GM21526 (cell line): Measurements from ENCODE around the gene MYRIP.

Experiments
- ATAC-seq: cut with Tn5 transposase; IDR thresholded peaks from one replicate; pipeline ENCODE4 v1.9.1; 2021; ENCODE audit warnings: moderate library complexity; ENCODE audit not compliant: unreplicated experiment, low FRiP score

MYRIP gene

GRCh38 chr3:39961230-39961629 lies 151.8 kb downstream of the MYRIP start:
- no peak for ATAC-seq

- ATAC-seq, result no peak
These were observed 153.2 kb downstream of the MYRIP start for GRCh38 chr3:39962581-39962980.

- no peak for ATAC-seq
These were observed 156.1 kb downstream of the MYRIP start for GRCh38 chr3:39965461-39965860.

GRCh38 chr3:39965997-39966396 lies 156.6 kb downstream of the MYRIP start:
- ATAC-seq, result no peak

- ATAC-seq, result no peak
These were observed 161.6 kb downstream of the MYRIP start for GRCh38 chr3:39970982-39971381.

- ATAC-seq, result no peak
These were observed 162.2 kb downstream of the MYRIP start for GRCh38 chr3:39971559-39972031.

GRCh38 chr3:39972508-39972907 lies 163.1 kb downstream of the MYRIP start:
- no peak for ATAC-seq

- no peak for ATAC-seq
These were observed 167.8 kb downstream of the MYRIP start for GRCh38 chr3:39977058-39977794.

GRCh38 chr3:39978308-39978707 lies 168.9 kb downstream of the MYRIP start:
- no peak for ATAC-seq

GRCh38 chr3:39980058-39980457 lies 170.6 kb downstream of the MYRIP start:
- no peak for ATAC-seq

GRCh38 chr3:39980781-39981180 lies 171.4 kb downstream of the MYRIP start:
- no peak for ATAC-seq

GRCh38 chr3:39981547-39982184 lies 172.3 kb downstream of the MYRIP start:
- ATAC-seq, result no peak

GRCh38 chr3:39982665-39983357 lies 173.4 kb downstream of the MYRIP start:
- no peak for ATAC-seq

GRCh38 chr3:39989746-39990145 lies 180.3 kb downstream of the MYRIP start:
- no peak for ATAC-seq

GRCh38 chr3:39990532-39990931 lies 181.1 kb downstream of the MYRIP start:
- ATAC-seq, result no peak

GRCh38 chr3:40008796-40009195 lies 199.4 kb downstream of the MYRIP start:
- no peak for ATAC-seq

GRCh38 chr3:40009991-40010390 lies 200.6 kb downstream of the MYRIP start:
- no peak for ATAC-seq

- no peak for ATAC-seq
These were observed 203.0 kb downstream of the MYRIP start for GRCh38 chr3:40012381-40012780.

- ATAC-seq, result no peak
These were observed 207.0 kb downstream of the MYRIP start for GRCh38 chr3:40016391-40016790.

- no peak for ATAC-seq
These were observed 209.0 kb downstream of the MYRIP start for GRCh38 chr3:40018369-40018768.

GRCh38 chr3:40019376-40019775 lies 210.0 kb downstream of the MYRIP start:
- ATAC-seq, result no peak

- no peak for ATAC-seq
These were observed 211.3 kb downstream of the MYRIP start for GRCh38 chr3:40020689-40021088.
